Lung (tissue), 12 donors: ENCODE results near the gene UBE2C. TPM values are rescaled to one million over a fixed set of nuclear protein-coding genes. Genes with fewer than 3 reads are reported as not detected.

Source experiments
- ATAC-seq: fragments of 200-7000 bp; cut with Tn5 transposase; one replicate; pipeline ENCODE4 v1.9.1; 2020; ENCODE audit warnings: moderate number of reproducible peaks; ENCODE audit not compliant: insufficient read depth, low FRiP score
- DNase-seq, 3 donors: peaks; one replicate each; pipeline ENCODE4 v3.0.0-alpha.2; 2013 to 2017
- H3K27ac ChIP-seq, 2 donors: one replicate each; pipeline ENCODE4 v1.5.1; 2013; ENCODE audit warnings: mild to moderate bottlenecking in 2 of 2, moderate library complexity in 2 of 2, control low read depth in 1 of 2, inconsistent platforms in 1 of 2, low read depth in 1 of 2, low read length in 1 of 2
- H3K27me3 ChIP-seq, 3 donors: one replicate each; pipeline ENCODE4 v1.5.1; 2013; ENCODE audit warnings: low read length in 2 of 3; ENCODE audit not compliant: control insufficient read depth in 3 of 3, insufficient read depth in 3 of 3
- H3K36me3 ChIP-seq, 4 donors: one replicate each; pipeline ENCODE4 v1.5.1; 2013; ENCODE audit warnings: low read length in 4 of 4, mild to moderate bottlenecking in 1 of 4, moderate library complexity in 1 of 4; ENCODE audit not compliant: control insufficient read depth in 4 of 4, insufficient read depth in 4 of 4
- H3K4me1 ChIP-seq, 5 donors: one replicate each; pipeline ENCODE4 v1.5.1; 2013; ENCODE audit warnings: low read length in 5 of 5, mild to moderate bottlenecking in 2 of 5, moderate library complexity in 1 of 5; ENCODE audit not compliant: control insufficient read depth in 5 of 5, insufficient read depth in 5 of 5
- H3K4me3 ChIP-seq: one replicate; pipeline ENCODE4 v1.5.1; 2013; ENCODE audit warnings: mild to moderate bottlenecking, control low read depth, moderate library complexity
- H3K9ac ChIP-seq, 2 donors: one replicate each; pipeline ENCODE4 v1.5.1; 2013; ENCODE audit warnings: low read length in 2 of 2, control low read depth in 1 of 2; ENCODE audit not compliant: insufficient read depth in 1 of 2
- H3K9me3 ChIP-seq, 4 donors: one replicate each; pipeline ENCODE4 v1.5.1; 2013; ENCODE audit warnings: low read length in 3 of 4, mild to moderate bottlenecking in 1 of 4, moderate library complexity in 1 of 4; ENCODE audit not compliant: control insufficient read depth in 4 of 4, insufficient read depth in 3 of 4
- CTCF ChIP-seq: IDR thresholded peaks from 2 replicates; pipeline ENCODE4 v1.5.1; 2012; ENCODE audit warnings: mild to moderate bottlenecking; ENCODE audit errors: control extremely low read depth, extremely low read depth
- WGBS, 2 donors: extraction: QIAGEN DNeasy Blood & Tissue Kit; methylation state at CpG; one replicate each; pipeline ENCODE4 v1.1.7; 2013; 5-methylcytosine and 5-hydroxymethylcytosine counted together
- polyA plus RNA-seq, 2 donors: library from polyadenylated mRNA; stranded (reverse); fragments of 200-250 nt; gene quantifications; one replicate each; pipeline ENCODE4 v1.2.1, GENCODE V29; 2013
- total RNA-seq, 2 donors: library from RNA; depleted of rRNA in 1 of 2; stranded (reverse); fragments of >200 nt in 1 of 2; gene quantifications; one replicate each; pipeline ENCODE4 v1.2.1, GENCODE V29; 2014 to 2021
- donor health status: control.
- donor health status: control.
- donor health status: Bipolar disorder and iron deficiency.
- donor health status: healthy.
- donor health status: DM: yes; HTN: yes; CAD: no.

Gene UBE2C
- total and polyA plus RNA-seq, 4 donors: 2.5 to 17.0 (median 5.5) TPM

GRCh38 chr20:45798935-45799642, 13.4 kb upstream of the UBE2C start:
- 34 to 36% methylated on average over 4 of the region's 4 CpGs for WGBS, 2 donors
- ATAC-seq: peak; percentile 75
- peak; percentile 39 to 59 (median 43) for DNase-seq
- Histone ChIP-seq H3K27me3 (no peaks in the 10 kb centered on the region), H3K36me3 (peaks cover 28 to 36% (median 35%) of the 10 kb centered on the region in 4 donors), H3K9ac (no peak overlapping the region), H3K27ac (no peak overlapping the region), H3K9me3 (no peaks in the 10 kb centered on the region), H3K4me3 (no peak overlapping the region), H3K4me1 (no peaks in the 10 kb centered on the region)
- TF ChIP-seq CTCF: peak; percentile 46

- peaks cover 32 to 45% (median 41%) of the 10 kb centered on the region in 4 donors for H3K36me3 ChIP-seq
- no peak overlapping the region for H3K9ac ChIP-seq
- WGBS, 2 donors: 89 to 90% methylated on average over 7 of the region's 7 CpGs
- no peaks in the 10 kb centered on the region for H3K9me3 ChIP-seq
- no peaks in the 10 kb centered on the region for H3K4me1 ChIP-seq
- H3K27me3 ChIP-seq: no peaks in the 10 kb centered on the region
- no peak overlapping the region for H3K27ac ChIP-seq
- H3K4me3 ChIP-seq: no peak overlapping the region
- TF ChIP-seq CTCF: no peak
- ATAC-seq: no peak
- no peak for DNase-seq
Observed at GRCh38 chr20:45801851-45802250, 10.6 kb upstream of the UBE2C start.

- Histone ChIP-seq H3K36me3 (peaks cover 7 to 40% (median 24%) of the 10 kb centered on the region in 4 donors), H3K4me1 (peaks cover 0 to 18% (median 0%) of the 10 kb centered on the region in 5 donors), H3K27me3 (no peaks in the 10 kb centered on the region), H3K9ac (no peak overlapping the region), H3K27ac (no peak overlapping the region), H3K9me3 (no peaks in the 10 kb centered on the region), H3K4me3 (no peak overlapping the region)
- 87 to 89% methylated on average over 8 of the region's 8 CpGs for WGBS, 2 donors
- DNase-seq: no peak
- no peak for TF ChIP-seq CTCF
- no peak for ATAC-seq
Observed at GRCh38 chr20:45810191-45810970, 2.1 kb upstream of the UBE2C start.
